ENCODE results near the gene CKMT2.
A peak's percentile ranks its signal among the peaks of the same experiment; 100 is the strongest.

Gene CKMT2

DNA sequence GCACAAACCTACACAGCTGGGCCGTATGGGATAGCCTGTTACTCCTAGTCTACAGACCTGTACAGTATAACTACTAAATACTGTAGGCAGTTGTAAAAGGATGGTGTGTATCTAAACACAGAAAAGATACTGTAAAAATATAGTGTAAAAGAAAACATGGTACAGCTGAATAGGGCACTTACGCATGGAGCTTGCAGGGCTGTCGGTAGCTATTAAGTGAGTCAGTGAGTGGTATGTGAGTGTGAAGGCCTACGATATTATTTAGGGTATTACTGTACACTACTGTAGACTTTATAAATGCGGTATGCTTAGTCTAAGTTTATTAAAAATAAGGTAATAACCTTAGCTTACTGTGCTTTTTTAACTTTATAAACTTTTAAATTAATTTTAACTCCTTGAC, 69.5 kb downstream of the CKMT2 start:
- peaks cover 12% of the 10 kb centered on the region for H3K36me3 ChIP-seq (ENCODE audit: insufficient read depth, low read length)
- peak overlapping the region; percentile 0; the same call in 1 of the 2 replicates for H3K27ac ChIP-seq (ENCODE audit: low read length)
- H3K27me3 ChIP-seq (ENCODE audit: insufficient read depth, low read length, poor library complexity): no peaks in the 10 kb centered on the region
- ATAC-seq (ENCODE audit: insufficient read depth, low read depth) (no peak), DNase-seq (no peak)
- no peak for TF ChIP-seq EZH2 (IDR thresholded peaks at IDR 0.05; ENCODE audit: borderline replicate concordance, low read depth, low read length, severe bottlenecking)
- TF ChIP-seq, protein P1, sequence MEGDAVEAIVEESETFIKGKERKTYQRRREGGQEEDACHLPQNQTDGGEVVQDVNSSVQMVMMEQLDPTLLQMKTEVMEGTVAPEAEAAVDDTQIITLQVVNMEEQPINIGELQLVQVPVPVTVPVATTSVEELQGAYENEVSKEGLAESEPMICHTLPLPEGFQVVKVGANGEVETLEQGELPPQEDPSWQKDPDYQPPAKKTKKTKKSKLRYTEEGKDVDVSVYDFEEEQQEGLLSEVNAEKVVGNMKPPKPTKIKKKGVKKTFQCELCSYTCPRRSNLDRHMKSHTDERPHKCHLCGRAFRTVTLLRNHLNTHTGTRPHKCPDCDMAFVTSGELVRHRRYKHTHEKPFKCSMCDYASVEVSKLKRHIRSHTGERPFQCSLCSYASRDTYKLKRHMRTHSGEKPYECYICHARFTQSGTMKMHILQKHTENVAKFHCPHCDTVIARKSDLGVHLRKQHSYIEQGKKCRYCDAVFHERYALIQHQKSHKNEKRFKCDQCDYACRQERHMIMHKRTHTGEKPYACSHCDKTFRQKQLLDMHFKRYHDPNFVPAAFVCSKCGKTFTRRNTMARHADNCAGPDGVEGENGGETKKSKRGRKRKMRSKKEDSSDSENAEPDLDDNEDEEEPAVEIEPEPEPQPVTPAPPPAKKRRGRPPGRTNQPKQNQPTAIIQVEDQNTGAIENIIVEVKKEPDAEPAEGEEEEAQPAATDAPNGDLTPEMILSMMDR (IDR thresholded peaks at IDR 0.05; ENCODE audit: borderline replicate concordance, extremely low read depth, low read length, poor library complexity, severe bottlenecking): no peak
- no peaks in the 10 kb centered on the region for H3K9me3 ChIP-seq (ENCODE audit: insufficient read depth, low read length, severe bottlenecking)
- H3K4me1 ChIP-seq (ENCODE audit: insufficient read depth, low read length): peaks cover 44% of the 10 kb centered on the region
- no peaks in the 10 kb centered on the region for H4K20me1 ChIP-seq (ENCODE audit: insufficient read depth, low read length)
- H3K79me2 ChIP-seq (ENCODE audit: insufficient read depth, low read length): peaks cover 61% of the 10 kb centered on the region
- peak overlapping the region; percentile 65 for H3K4me2 ChIP-seq (ENCODE audit: insufficient read depth, low read length)
- peak overlapping the region; percentile 94 for H3K9ac ChIP-seq (ENCODE audit: low read depth, low read length)
- no peak overlapping the region for H2AFZ ChIP-seq (ENCODE audit: low read depth, low read length)
- H3K4me3 ChIP-seq (ENCODE audit: low read depth in 1 of 2, low read length in 2 of 2): peak overlapping the region; percentile 65 to 85; a peak in 3 of 4 replicates

DNA sequence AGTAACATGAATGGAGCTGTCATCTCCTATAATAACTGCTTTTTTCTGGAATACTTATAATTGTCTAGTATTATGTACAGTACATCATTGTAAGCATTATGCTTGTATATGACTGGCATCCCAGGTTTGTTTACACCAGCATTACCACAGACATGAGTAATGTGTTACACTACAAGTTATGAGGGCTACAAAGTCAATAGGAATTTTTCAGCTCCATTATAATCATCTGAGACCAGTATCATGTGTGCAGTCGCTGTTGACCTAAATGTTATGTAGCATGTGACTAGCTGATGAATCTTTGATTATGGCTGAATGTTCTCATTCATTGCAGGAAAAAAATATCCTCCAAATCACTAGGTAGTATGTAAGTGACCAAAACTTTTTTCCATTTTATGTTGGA, 70.4 kb downstream of the CKMT2 start:
- peaks cover 58% of the 10 kb centered on the region for H3K79me2 ChIP-seq (ENCODE audit: insufficient read depth, low read length)
- H3K9ac ChIP-seq (ENCODE audit: low read depth, low read length): no peak overlapping the region
- TF ChIP-seq, protein P1 (IDR thresholded peaks at IDR 0.05; ENCODE audit: borderline replicate concordance, extremely low read depth, low read length, poor library complexity, severe bottlenecking): no peak
- no peak for TF ChIP-seq EZH2 (IDR thresholded peaks at IDR 0.05; ENCODE audit: borderline replicate concordance, low read depth, low read length, severe bottlenecking)
- no peaks in the 10 kb centered on the region for H3K9me3 ChIP-seq (ENCODE audit: insufficient read depth, low read length, severe bottlenecking)
- no peaks in the 10 kb centered on the region for H4K20me1 ChIP-seq (ENCODE audit: insufficient read depth, low read length)
- H3K4me2 ChIP-seq (ENCODE audit: insufficient read depth, low read length): peak overlapping the region; percentile 65; the same call in 1 of the 2 replicates
- DNase-seq (no peak), ATAC-seq (ENCODE audit: insufficient read depth, low read depth) (no peak)
- peaks cover 12% of the 10 kb centered on the region for H3K36me3 ChIP-seq (ENCODE audit: insufficient read depth, low read length)
- no peak overlapping the region for H2AFZ ChIP-seq (ENCODE audit: low read depth, low read length)
- no peaks in the 10 kb centered on the region for H3K27me3 ChIP-seq (ENCODE audit: insufficient read depth, low read length, poor library complexity)
- no peak overlapping the region for H3K4me3 ChIP-seq (ENCODE audit: low read depth in 1 of 2, low read length in 2 of 2)
- H3K27ac ChIP-seq (ENCODE audit: low read length): no peak overlapping the region
- H3K4me1 ChIP-seq (ENCODE audit: insufficient read depth, low read length): peaks cover 42% of the 10 kb centered on the region

DNA sequence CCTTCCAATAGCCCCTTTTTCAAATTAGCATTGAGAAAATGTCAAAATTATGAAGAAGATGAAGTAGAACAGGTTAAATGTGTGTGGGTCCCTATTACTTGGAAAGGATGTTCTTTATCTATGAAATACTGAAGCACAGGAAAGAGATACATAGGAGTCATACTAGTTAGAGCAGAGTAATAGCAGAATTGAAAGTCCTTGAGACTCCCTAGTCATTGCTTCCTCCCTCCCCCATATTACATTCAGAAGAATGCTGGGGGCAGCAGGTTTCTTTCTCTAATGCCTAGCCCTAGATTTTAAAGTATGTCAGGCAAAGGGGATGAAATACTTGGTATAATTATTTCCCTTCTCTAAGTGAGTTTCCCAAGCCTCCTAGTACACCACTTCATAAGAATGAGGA, 72.7 kb downstream of the CKMT2 start:
- no peaks in the 10 kb centered on the region for H3K9me3 ChIP-seq (ENCODE audit: insufficient read depth, low read length, severe bottlenecking)
- DNase-seq (no peak), ATAC-seq (ENCODE audit: insufficient read depth, low read depth) (no peak)
- H3K4me1 ChIP-seq (ENCODE audit: insufficient read depth, low read length): peaks cover 20% of the 10 kb centered on the region
- no peaks in the 10 kb centered on the region for H4K20me1 ChIP-seq (ENCODE audit: insufficient read depth, low read length)
- H3K27ac ChIP-seq (ENCODE audit: low read length): no peak overlapping the region
- no peak overlapping the region for H2AFZ ChIP-seq (ENCODE audit: low read depth, low read length)
- H3K4me2 ChIP-seq (ENCODE audit: insufficient read depth, low read length): no peak overlapping the region
- H3K4me3 ChIP-seq (ENCODE audit: low read depth in 1 of 2, low read length in 2 of 2): no peak overlapping the region
- H3K79me2 ChIP-seq (ENCODE audit: insufficient read depth, low read length): peaks cover 41% of the 10 kb centered on the region
- H3K36me3 ChIP-seq (ENCODE audit: insufficient read depth, low read length): peaks cover 25% of the 10 kb centered on the region
- no peaks in the 10 kb centered on the region for H3K27me3 ChIP-seq (ENCODE audit: insufficient read depth, low read length, poor library complexity)
- TF ChIP-seq, protein P1 (IDR thresholded peaks at IDR 0.05; ENCODE audit: borderline replicate concordance, extremely low read depth, low read length, poor library complexity, severe bottlenecking): no peak
- TF ChIP-seq EZH2 (IDR thresholded peaks at IDR 0.05; ENCODE audit: borderline replicate concordance, low read depth, low read length, severe bottlenecking): no peak
- H3K9ac ChIP-seq (ENCODE audit: low read depth, low read length): no peak overlapping the region

DNA sequence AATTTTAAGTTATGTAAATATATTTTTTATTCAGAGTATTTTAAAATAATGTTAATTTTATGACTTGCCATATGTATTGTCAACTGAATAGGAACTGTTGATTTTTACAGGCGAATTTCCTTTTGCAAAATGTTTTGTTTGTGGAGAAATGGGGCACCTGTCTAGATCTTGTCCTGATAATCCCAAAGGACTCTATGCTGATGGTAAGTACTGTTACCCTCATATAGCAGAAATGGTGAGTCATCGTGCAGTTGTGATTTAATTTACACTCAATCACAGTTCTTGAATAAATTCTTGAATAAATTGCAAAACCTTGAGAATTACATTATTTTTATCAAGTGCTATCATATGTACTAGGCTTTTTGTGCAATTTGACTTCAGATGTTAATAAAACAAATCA, 75.7 kb downstream of the CKMT2 start:
- no peak overlapping the region for H3K4me2 ChIP-seq (ENCODE audit: insufficient read depth, low read length)
- H3K36me3 ChIP-seq (ENCODE audit: insufficient read depth, low read length): peaks cover 52% of the 10 kb centered on the region
- no peak for TF ChIP-seq EZH2 (IDR thresholded peaks at IDR 0.05; ENCODE audit: borderline replicate concordance, low read depth, low read length, severe bottlenecking)
- no peak overlapping the region for H3K4me3 ChIP-seq (ENCODE audit: low read depth in 1 of 2, low read length in 2 of 2)
- no peaks in the 10 kb centered on the region for H4K20me1 ChIP-seq (ENCODE audit: insufficient read depth, low read length)
- DNase-seq: no peak
- H3K27me3 ChIP-seq (ENCODE audit: insufficient read depth, low read length, poor library complexity): no peaks in the 10 kb centered on the region
- H3K79me2 ChIP-seq (ENCODE audit: insufficient read depth, low read length): peaks cover 11% of the 10 kb centered on the region; the same call in 1 of the 2 replicates
- H3K27ac ChIP-seq (ENCODE audit: low read length): no peak overlapping the region
- H3K4me1 ChIP-seq (ENCODE audit: insufficient read depth, low read length): no peaks in the 10 kb centered on the region
- no peak for ATAC-seq (ENCODE audit: insufficient read depth, low read depth)
- no peak overlapping the region for H3K9ac ChIP-seq (ENCODE audit: low read depth, low read length)
- no peaks in the 10 kb centered on the region for H3K9me3 ChIP-seq (ENCODE audit: insufficient read depth, low read length, severe bottlenecking)
- no peak overlapping the region for H2AFZ ChIP-seq (ENCODE audit: low read depth, low read length)
